H9 (cell line): Measurements from ENCODE around the gene NOTUM. TPM values are rescaled to one million over a fixed set of nuclear protein-coding genes. Genes with fewer than 3 reads are reported as not detected.

ENCODE experiments used
- DNase-seq: peaks from one replicate; pipeline ENCODE4 v3.0.0-alpha.2; 2017
- H2AFZ ChIP-seq: one replicate; pipeline ENCODE4 v1.6.1; 2013; ENCODE audit warnings: mild to moderate bottlenecking, low read length, control low read depth, moderate library complexity
- H2AK5ac ChIP-seq: 2 replicates; pipeline ENCODE4 v1.6.1; 2013; ENCODE audit warnings: low read length, control low read depth, mixed read lengths; ENCODE audit not compliant: insufficient read length
- H2BK120ac ChIP-seq: one replicate; pipeline ENCODE4 v1.6.1; 2013; ENCODE audit warnings: low read depth, mild to moderate bottlenecking, low read length, control low read depth, inconsistent platforms; ENCODE audit not compliant: poor library complexity, severe bottlenecking
- H2BK12ac ChIP-seq: 2 replicates; pipeline ENCODE4 v1.6.1; 2013; ENCODE audit warnings: low read length, control low read depth, mixed read lengths, low read depth; ENCODE audit not compliant: insufficient read length
- H2BK15ac ChIP-seq: 2 replicates; pipeline ENCODE4 v1.6.1; 2013; ENCODE audit warnings: low read depth, low read length, control low read depth
- H2BK20ac ChIP-seq: one replicate; pipeline ENCODE4 v1.6.1; 2013; ENCODE audit warnings: low read depth, mild to moderate bottlenecking, low read length, control low read depth, inconsistent platforms; ENCODE audit not compliant: poor library complexity, severe bottlenecking
- H2BK5ac ChIP-seq: 2 replicates; pipeline ENCODE4 v1.6.1; 2013; ENCODE audit warnings: low read length, control low read depth, mixed read lengths; ENCODE audit not compliant: insufficient read length
- H3K14ac ChIP-seq: 2 replicates; pipeline ENCODE4 v1.6.1; 2013; ENCODE audit warnings: low read length, control low read depth; ENCODE audit not compliant: insufficient read depth
- H3K18ac ChIP-seq: 2 replicates; pipeline ENCODE4 v1.6.1; 2013; ENCODE audit warnings: low read depth, mild to moderate bottlenecking, mixed read lengths, low read length, control low read depth; ENCODE audit not compliant: insufficient read length
- H3K23ac ChIP-seq: 2 replicates; pipeline ENCODE4 v1.6.1; 2013; ENCODE audit warnings: low read length, control low read depth, mixed read lengths, low read depth; ENCODE audit not compliant: insufficient read length
- H3K23me2 ChIP-seq: 2 replicates; pipeline ENCODE4 v1.6.1; 2013; ENCODE audit warnings: low read depth, mild to moderate bottlenecking, mixed read lengths, low read length, control low read depth; ENCODE audit not compliant: insufficient read length, poor library complexity, severe bottlenecking
- H3K27ac ChIP-seq: 2 replicates; pipeline ENCODE4 v1.5.1; 2013; ENCODE audit warnings: low read length, control low read depth, mixed read lengths, low read depth; ENCODE audit not compliant: insufficient read length
- H3K27me3 ChIP-seq: 2 replicates; pipeline ENCODE4 v1.6.1; 2013; ENCODE audit warnings: low read length, control low read depth, inconsistent platforms; ENCODE audit not compliant: insufficient read depth
- H3K4ac ChIP-seq: 2 replicates; pipeline ENCODE4 v1.6.1; 2013; ENCODE audit warnings: low read depth, mild to moderate bottlenecking, control low read depth, inconsistent platforms, low read length, moderate library complexity
- H3K4me1 ChIP-seq: 2 replicates; pipeline ENCODE4 v1.6.1; 2013; ENCODE audit warnings: low read length, control low read depth, inconsistent platforms; ENCODE audit not compliant: insufficient read depth
- H3K4me2 ChIP-seq: 2 replicates; pipeline ENCODE4 v1.6.1; 2013; ENCODE audit warnings: low read length, control low read depth, mixed read lengths; ENCODE audit not compliant: insufficient read length, insufficient read depth
- H3K56ac ChIP-seq: 2 replicates; pipeline ENCODE4 v1.6.1; 2013; ENCODE audit warnings: low read depth, mild to moderate bottlenecking, mixed read lengths, low read length, control low read depth; ENCODE audit not compliant: insufficient read length
- H3K79me1 ChIP-seq: 2 replicates; pipeline ENCODE4 v1.6.1; 2013; ENCODE audit warnings: low read depth, mild to moderate bottlenecking, moderate library complexity, low read length, control low read depth, inconsistent platforms; ENCODE audit not compliant: insufficient read depth, poor library complexity, severe bottlenecking
- H3K79me2 ChIP-seq: 2 replicates; pipeline ENCODE4 v1.6.1; 2013; ENCODE audit warnings: low read length, control low read depth, inconsistent platforms; ENCODE audit not compliant: insufficient read depth
- H3K9ac ChIP-seq: 2 replicates; pipeline ENCODE4 v1.6.1; 2013; ENCODE audit warnings: low read length, control low read depth, mixed read lengths; ENCODE audit not compliant: insufficient read length; ENCODE audit errors: extremely low read depth
- H3K9me3 ChIP-seq: one replicate; pipeline ENCODE4 v1.6.1; 2013; ENCODE audit warnings: low read depth, low read length, inconsistent platforms; ENCODE audit not compliant: control insufficient read depth
- H3T11ph ChIP-seq: one replicate; pipeline ENCODE4 v1.6.1; 2013; ENCODE audit warnings: mild to moderate bottlenecking, low read length, control low read depth, inconsistent platforms
- H4K20me1 ChIP-seq: one replicate; pipeline ENCODE4 v1.6.1; 2013; ENCODE audit not compliant: control insufficient read depth, insufficient read length, insufficient read depth
- H4K5ac ChIP-seq: 2 replicates; pipeline ENCODE4 v1.6.1; 2013; ENCODE audit warnings: low read depth, mild to moderate bottlenecking, mixed read lengths, low read length, control low read depth; ENCODE audit not compliant: insufficient read length
- H4K8ac ChIP-seq: replicated peaks from 2 replicates; pipeline ENCODE4 v1.6.1; 2013; ENCODE audit warnings: low read length, control low read depth, mixed read lengths, low read depth; ENCODE audit not compliant: insufficient read length
- H4K91ac ChIP-seq: 2 replicates; pipeline ENCODE4 v1.6.1; 2013; ENCODE audit warnings: low read depth, mild to moderate bottlenecking, moderate library complexity, mixed read lengths, low read length, control low read depth; ENCODE audit not compliant: insufficient read length
- H3K27ac Mint-ChIP-seq, 3 experiments: 2 replicates in 2 of 3; 3 replicates in 1 of 3; pipeline ENCODE4 v1.8.0; 2020 to 2021; ENCODE audit warnings: mixed read lengths in 3 of 3, mild to moderate bottlenecking in 1 of 3, moderate library complexity in 1 of 3
- H3K27me3 Mint-ChIP-seq: 2 replicates; pipeline ENCODE4 v1.8.0; 2021; ENCODE audit warnings: low read depth, mild to moderate bottlenecking, moderate library complexity, mixed read lengths
- H3K36me3 Mint-ChIP-seq, 3 experiments: 2 replicates in 2 of 3; 3 replicates in 1 of 3; pipeline ENCODE4 v1.8.0; 2020 to 2021; ENCODE audit warnings: low read depth in 3 of 3, mixed read lengths in 3 of 3; ENCODE audit not compliant: insufficient read depth in 1 of 3
- H3K4me1 Mint-ChIP-seq, 2 experiments: 2 replicates each; pipeline ENCODE4 v1.8.0; 2020; ENCODE audit warnings: mixed read lengths in 2 of 2
- H3K4me3 Mint-ChIP-seq, 2 experiments: 2 replicates in 1 of 2; 3 replicates in 1 of 2; pipeline ENCODE4 v1.8.0; 2020 to 2021; ENCODE audit warnings: mild to moderate bottlenecking in 2 of 2, mixed read lengths in 2 of 2, moderate library complexity in 1 of 2
- H3K9me3 Mint-ChIP-seq, 2 experiments: 2 replicates in 1 of 2; 3 replicates in 1 of 2; pipeline ENCODE4 v1.8.0; 2020; ENCODE audit warnings: mild to moderate bottlenecking in 2 of 2, mixed read lengths in 2 of 2, moderate library complexity in 1 of 2
- WGBS: extraction: QIAGEN DNeasy Blood & Tissue Kit; methylation state at CpG from one replicate; pipeline ENCODE4 v1.1.7; 2013; ENCODE audit warnings: missing lambda C conversion rate, low lambda C conversion rate, mixed read lengths; ENCODE audit not compliant: insufficient read length; ENCODE audit errors: extremely low coverage; 5-methylcytosine and 5-hydroxymethylcytosine counted together
- total RNA-seq: library from RNA; stranded (reverse); gene quantifications from 2 replicates; pipeline ENCODE4 v1.2.1, GENCODE V29; 2021
- TF ChIP-seq, protein P1 (sequence below): fragments of 200-600 bp; sonication (generic); conservative IDR thresholded peaks from 3 replicates; pipeline ENCODE4 v1.8.0; 2021; ENCODE audit warnings: antibody characterized with exemption, mild to moderate bottlenecking

Gene NOTUM
- total RNA-seq, 1 experiment from 2014 or later = 2.1 TPM

GRCh38 chr17:82009413-82009812 is 48.4 kb upstream of the NOTUM start:
- TF ChIP-seq, protein P1, sequence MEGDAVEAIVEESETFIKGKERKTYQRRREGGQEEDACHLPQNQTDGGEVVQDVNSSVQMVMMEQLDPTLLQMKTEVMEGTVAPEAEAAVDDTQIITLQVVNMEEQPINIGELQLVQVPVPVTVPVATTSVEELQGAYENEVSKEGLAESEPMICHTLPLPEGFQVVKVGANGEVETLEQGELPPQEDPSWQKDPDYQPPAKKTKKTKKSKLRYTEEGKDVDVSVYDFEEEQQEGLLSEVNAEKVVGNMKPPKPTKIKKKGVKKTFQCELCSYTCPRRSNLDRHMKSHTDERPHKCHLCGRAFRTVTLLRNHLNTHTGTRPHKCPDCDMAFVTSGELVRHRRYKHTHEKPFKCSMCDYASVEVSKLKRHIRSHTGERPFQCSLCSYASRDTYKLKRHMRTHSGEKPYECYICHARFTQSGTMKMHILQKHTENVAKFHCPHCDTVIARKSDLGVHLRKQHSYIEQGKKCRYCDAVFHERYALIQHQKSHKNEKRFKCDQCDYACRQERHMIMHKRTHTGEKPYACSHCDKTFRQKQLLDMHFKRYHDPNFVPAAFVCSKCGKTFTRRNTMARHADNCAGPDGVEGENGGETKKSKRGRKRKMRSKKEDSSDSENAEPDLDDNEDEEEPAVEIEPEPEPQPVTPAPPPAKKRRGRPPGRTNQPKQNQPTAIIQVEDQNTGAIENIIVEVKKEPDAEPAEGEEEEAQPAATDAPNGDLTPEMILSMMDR = no peak
- H3K4me1 Mint-ChIP-seq = 0 out of 4 replicates have a peak, but pooled peaks cover 0 to 2% of the 10 kb centered on the region in 2 experiments
- H3K27ac ChIP-seq = no peak overlapping the region

More at GRCh38 chr17:82009413-82009812, 48.4 kb upstream of the NOTUM start:
- Histone ChIP-seq H3K23ac (no peak overlapping the region), H3K18ac (no peak overlapping the region), H3T11ph (no peak overlapping the region), H3K23me2 (no peaks in the 10 kb centered on the region), H2AK5ac (no peak overlapping the region), H3K27me3 (no peaks in the 10 kb centered on the region), H2BK20ac (no peak overlapping the region), H3K4ac (no peak overlapping the region), H2AFZ (no peak overlapping the region), H3K4me1 (no peaks in the 10 kb centered on the region), H2BK12ac (no peak overlapping the region), H2BK5ac (no peak overlapping the region), H3K9ac (no peak overlapping the region), H3K14ac (no peak overlapping the region), H3K79me1 (no peaks in the 10 kb centered on the region), H3K79me2 (no peaks in the 10 kb centered on the region), H2BK15ac (no peak overlapping the region), H2BK120ac (no peak overlapping the region), H4K20me1 (no peaks in the 10 kb centered on the region), H3K9me3 (no peaks in the 10 kb centered on the region), H4K8ac (no peak overlapping the region), H3K56ac (no peak overlapping the region), H4K91ac (no peak overlapping the region), H4K5ac (no peak overlapping the region), H3K4me2 (no peak overlapping the region)
- no CpG with 5 or more reads among the region's 15 CpGs for WGBS
- DNase-seq = no peak
- Mint-ChIP-seq H3K27me3 (no peaks in the 10 kb centered on the region; the same call in 1 of the 2 replicates), H3K9me3 (no peaks in the 10 kb centered on the region), H3K4me3 (no peak overlapping the region), H3K27ac (no peak overlapping the region), H3K36me3 (no peaks in the 10 kb centered on the region)
